ENCODE data around the gene NUP210L.

DNA sequence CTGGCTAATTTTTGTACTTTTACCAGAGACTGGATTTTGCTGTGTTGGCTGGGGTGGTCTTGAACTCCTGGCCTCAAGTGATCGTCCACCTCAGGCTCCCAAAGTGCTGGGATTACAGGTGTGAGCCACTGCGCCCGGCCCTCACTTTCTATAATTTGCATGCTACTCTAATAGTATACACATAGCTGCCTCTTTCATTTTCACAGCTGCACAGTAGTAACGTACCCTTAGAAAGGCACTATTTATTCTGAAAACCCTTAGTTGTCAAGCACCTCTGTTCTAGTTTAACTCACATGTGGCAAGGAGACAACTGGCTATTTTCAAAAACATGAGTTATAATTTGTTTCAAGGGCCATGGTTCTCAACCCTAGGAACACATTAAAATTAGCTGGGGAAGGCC, 19.8 kb upstream of the NUP210L start:
- TF ChIP-seq, protein P1, sequence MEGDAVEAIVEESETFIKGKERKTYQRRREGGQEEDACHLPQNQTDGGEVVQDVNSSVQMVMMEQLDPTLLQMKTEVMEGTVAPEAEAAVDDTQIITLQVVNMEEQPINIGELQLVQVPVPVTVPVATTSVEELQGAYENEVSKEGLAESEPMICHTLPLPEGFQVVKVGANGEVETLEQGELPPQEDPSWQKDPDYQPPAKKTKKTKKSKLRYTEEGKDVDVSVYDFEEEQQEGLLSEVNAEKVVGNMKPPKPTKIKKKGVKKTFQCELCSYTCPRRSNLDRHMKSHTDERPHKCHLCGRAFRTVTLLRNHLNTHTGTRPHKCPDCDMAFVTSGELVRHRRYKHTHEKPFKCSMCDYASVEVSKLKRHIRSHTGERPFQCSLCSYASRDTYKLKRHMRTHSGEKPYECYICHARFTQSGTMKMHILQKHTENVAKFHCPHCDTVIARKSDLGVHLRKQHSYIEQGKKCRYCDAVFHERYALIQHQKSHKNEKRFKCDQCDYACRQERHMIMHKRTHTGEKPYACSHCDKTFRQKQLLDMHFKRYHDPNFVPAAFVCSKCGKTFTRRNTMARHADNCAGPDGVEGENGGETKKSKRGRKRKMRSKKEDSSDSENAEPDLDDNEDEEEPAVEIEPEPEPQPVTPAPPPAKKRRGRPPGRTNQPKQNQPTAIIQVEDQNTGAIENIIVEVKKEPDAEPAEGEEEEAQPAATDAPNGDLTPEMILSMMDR (IDR thresholded peaks at IDR 0.05), result no peak
- TF ChIP-seq POLR2A (IDR thresholded peaks at IDR 0.05), result no peak
- no peak for TF ChIP-seq EP300 (IDR thresholded peaks at IDR 0.05)
- no peak for TF ChIP-seq POLR2AphosphoS5 (IDR thresholded peaks at IDR 0.05)

Data from sigmoid colon (tissue), 4 donors.